Gastroesophageal sphincter (tissue), 4 donors: Measurements from ENCODE around the gene PRKAR2B. TPM values are rescaled to one million over a fixed set of nuclear protein-coding genes. Genes with fewer than 3 reads are reported as not detected.
A peak's percentile ranks its signal among the peaks of the same experiment; 100 is the strongest.

Experiments
- ATAC-seq: fragments of 150-250 bp; one replicate; pipeline ENCODE4 v1.9.1; 2016; ENCODE audit warnings: mild to moderate bottlenecking, moderate library complexity
- H3K27ac ChIP-seq, 4 donors: fragments of 200-600 bp; sonication (generic) in 3 of 4; 1 replicate in 3 of 4; 2 replicates in 1 of 4; pipeline ENCODE4 v1.5.1; 2016 to 2019
- H3K27me3 ChIP-seq: fragments of 200-600 bp; sonication (generic); one replicate; pipeline ENCODE4 v1.5.1; 2019
- H3K36me3 ChIP-seq, 2 donors: fragments of 200-600 bp; sonication (generic); one replicate each; pipeline ENCODE4 v1.5.1; 2019; ENCODE audit warnings: control low read depth in 1 of 2
- H3K4me1 ChIP-seq, 3 donors: fragments of 200-600 bp; sonication (generic); 1 replicate in 2 of 3; 2 replicates in 1 of 3; pipeline ENCODE4 v1.5.1; 2016 to 2019; ENCODE audit warnings: control low read depth in 2 of 3
- H3K4me3 ChIP-seq, 2 donors: fragments of 200-600 bp; sonication (generic); one replicate each; pipeline ENCODE4 v1.5.1; 2019; ENCODE audit warnings: mild to moderate bottlenecking in 1 of 2, moderate library complexity in 1 of 2
- H3K9me3 ChIP-seq, 3 donors: fragments of 200-600 bp; sonication (generic); one replicate each; pipeline ENCODE4 v1.5.1; 2017 to 2019; ENCODE audit warnings: control low read depth in 2 of 3
- EP300 ChIP-seq: sonication (generic); formaldehyde crosslinking; IDR thresholded peaks from one replicate; pipeline ENCODE4 v1.6.1; 2017; ENCODE audit warnings: antibody characterized with exemption, mild to moderate bottlenecking
- POLR2A ChIP-seq, 2 donors: fragments of 450-650 bp; IDR thresholded peaks; one replicate each; pipeline ENCODE4 v1.6.1; 2017; ENCODE audit warnings: antibody characterized with exemption in 2 of 2, mild to moderate bottlenecking in 2 of 2, moderate library complexity in 1 of 2
- POLR2AphosphoS5 ChIP-seq: sonication (generic); formaldehyde crosslinking; IDR thresholded peaks from one replicate; pipeline ENCODE4 v1.6.1; 2017; ENCODE audit warnings: antibody characterized with exemption
- WGBS, 2 donors: methylation state at CpG; one replicate each; pipeline ENCODE4 v1.1.5; 2018; ENCODE audit warnings: low coverage in 1 of 2; 5-methylcytosine and 5-hydroxymethylcytosine counted together
- total RNA-seq, 4 donors: library from RNA; depleted of rRNA; stranded (reverse); fragments of >200 nt; gene quantifications; one replicate each; pipeline ENCODE4 v1.1.0, GENCODE V29; 2016
- TF ChIP-seq, protein P1 (sequence below), 4 experiments: fragments of 200-600 bp in 2 of 4; fragments of 450-650 bp in 2 of 4; sonication (generic) in 1 of 4; IDR thresholded peaks; one replicate each; pipeline ENCODE4 v1.5.1; 2017 to 2019; ENCODE audit warnings: antibody characterized with exemption in 4 of 4, mild to moderate bottlenecking in 2 of 4, moderate library complexity in 2 of 4

Gene PRKAR2B
- total RNA-seq, 4 donors from 2014 or later: 83.5 to 160 (median 119) TPM

DNA sequence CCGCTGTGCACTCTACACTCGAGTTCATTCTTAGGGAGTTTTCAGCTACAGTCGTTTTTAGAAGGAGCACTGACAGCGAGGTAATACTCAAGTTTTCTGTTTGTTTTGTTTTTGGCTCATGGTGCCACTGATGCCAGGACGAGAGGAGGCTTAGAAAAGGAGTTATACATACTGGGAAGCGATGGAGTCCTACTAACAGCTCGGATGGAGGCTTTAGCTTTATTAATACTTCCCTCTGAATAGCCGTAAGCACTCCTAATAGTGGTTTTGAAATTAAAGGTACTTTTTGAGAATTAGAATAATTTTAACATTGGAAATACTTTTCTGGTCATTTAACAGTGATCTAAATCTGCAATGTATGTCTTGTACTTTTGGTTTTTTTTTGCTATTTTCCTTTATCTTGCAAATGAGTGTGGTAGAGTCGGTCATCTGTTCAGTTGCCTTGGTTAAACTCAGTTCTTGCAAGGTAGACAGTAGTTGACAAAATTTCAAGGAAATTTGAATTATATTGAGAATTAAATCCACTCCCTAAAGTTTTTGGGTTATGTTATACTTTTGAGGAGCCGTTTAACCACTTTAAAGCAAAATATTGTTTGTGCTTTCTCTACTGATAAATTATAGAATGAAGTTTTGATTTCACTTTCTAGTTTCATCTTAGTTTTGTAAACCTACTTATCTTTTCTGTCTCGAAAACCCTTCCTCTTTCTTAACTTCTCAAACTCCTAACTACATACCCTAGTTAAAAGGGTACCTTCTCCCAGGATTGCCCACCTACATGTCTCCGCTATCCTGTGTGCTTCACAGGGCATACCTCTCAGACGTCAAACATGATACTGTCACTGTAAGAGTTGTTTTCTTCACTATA lies 125.8 kb downstream of the PRKAR2B start:
- TF ChIP-seq, protein P1, sequence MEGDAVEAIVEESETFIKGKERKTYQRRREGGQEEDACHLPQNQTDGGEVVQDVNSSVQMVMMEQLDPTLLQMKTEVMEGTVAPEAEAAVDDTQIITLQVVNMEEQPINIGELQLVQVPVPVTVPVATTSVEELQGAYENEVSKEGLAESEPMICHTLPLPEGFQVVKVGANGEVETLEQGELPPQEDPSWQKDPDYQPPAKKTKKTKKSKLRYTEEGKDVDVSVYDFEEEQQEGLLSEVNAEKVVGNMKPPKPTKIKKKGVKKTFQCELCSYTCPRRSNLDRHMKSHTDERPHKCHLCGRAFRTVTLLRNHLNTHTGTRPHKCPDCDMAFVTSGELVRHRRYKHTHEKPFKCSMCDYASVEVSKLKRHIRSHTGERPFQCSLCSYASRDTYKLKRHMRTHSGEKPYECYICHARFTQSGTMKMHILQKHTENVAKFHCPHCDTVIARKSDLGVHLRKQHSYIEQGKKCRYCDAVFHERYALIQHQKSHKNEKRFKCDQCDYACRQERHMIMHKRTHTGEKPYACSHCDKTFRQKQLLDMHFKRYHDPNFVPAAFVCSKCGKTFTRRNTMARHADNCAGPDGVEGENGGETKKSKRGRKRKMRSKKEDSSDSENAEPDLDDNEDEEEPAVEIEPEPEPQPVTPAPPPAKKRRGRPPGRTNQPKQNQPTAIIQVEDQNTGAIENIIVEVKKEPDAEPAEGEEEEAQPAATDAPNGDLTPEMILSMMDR (IDR thresholded peaks at IDR 0.05): no peak
- TF ChIP-seq POLR2AphosphoS5: no peak
- no peak for TF ChIP-seq EP300
- no peak for TF ChIP-seq POLR2A (IDR thresholded peaks at IDR 0.05)

DNA sequence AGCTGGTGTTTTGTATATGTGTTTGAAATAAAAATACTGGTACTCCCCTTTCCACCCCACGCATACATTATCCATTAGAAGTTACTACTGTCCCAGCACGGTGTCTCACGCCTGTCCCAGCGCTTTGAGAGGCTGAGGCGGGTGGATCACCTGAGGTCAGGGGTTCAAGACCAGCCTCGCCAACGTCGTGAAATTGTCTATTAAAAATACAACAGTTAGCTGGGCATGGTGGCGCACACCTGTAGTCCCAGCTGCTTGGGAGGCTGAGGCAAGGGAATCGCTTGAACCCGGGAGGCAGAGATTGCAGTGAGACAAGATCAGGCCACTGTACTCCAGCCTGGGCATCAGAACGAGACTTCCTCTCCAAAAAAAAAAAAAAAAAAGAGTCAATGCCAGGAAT lies 127.0 kb downstream of the PRKAR2B start:
- no peak overlapping the region for H3K4me3 ChIP-seq
- ATAC-seq: no peak
- WGBS, 2 donors: 20 to 40% methylated on average over 1 to 2 of the region's 12 CpGs

More for the DNA sequence above, 125.8 kb downstream of the PRKAR2B start:
- Histone ChIP-seq H3K27me3 (no peaks in the 10 kb centered on the region), H3K27ac (peak overlapping the region; percentile 52 to 100 (median 99)), H3K36me3 (peaks cover 0 to 6% of the 10 kb centered on the region in 2 donors), H3K4me1 (peaks cover 6 to 61% (median 13%) of the 10 kb centered on the region in 3 donors), H3K4me3 (peak overlapping the region; percentile 83 to 84), H3K9me3 (no peaks in the 10 kb centered on the region)
- WGBS, 2 donors: 10 to 11% methylated on average over 13 of the region's 13 CpGs
- no peak for ATAC-seq

DNA sequence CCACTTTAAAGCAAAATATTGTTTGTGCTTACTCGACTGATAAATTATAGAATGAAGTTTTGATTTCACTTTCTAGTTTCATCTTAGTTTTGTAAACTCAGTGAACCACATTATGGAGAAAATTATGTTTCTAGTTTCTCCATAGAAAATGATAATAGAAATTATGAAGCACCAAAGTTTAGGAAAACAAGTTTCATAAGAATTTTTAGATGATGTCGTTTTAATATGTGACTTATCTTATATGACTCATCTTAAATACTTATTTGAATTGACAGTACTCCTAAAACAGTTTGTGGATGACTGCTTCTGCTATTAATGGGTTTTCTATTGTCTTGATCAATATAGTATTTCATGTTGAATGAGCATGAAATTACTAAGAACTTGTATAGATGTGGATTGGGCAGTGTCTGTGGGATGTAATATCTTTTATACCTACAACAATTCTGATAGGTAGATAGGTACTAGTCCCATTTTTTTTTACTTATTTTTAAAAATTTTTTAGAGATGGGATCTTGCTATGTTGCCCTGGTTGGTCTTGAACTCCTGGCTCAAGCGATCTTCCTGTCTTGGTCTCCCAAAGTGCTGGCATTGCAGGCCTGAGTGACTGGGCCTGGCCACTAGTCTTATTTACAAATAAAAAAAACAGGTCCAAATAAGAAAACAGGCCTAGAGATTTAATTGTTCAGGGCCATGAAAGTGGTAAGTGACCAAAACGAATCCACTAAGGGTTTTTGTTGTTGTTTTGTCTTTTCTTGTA lies 127.9 kb downstream of the PRKAR2B start:
- Histone ChIP-seq H3K27me3 (no peaks in the 10 kb centered on the region), H3K4me3 (no peak overlapping the region), H3K9me3 (no peaks in the 10 kb centered on the region), H3K36me3 (peaks cover 0 to 6% of the 10 kb centered on the region in 2 donors), H3K4me1 (peaks cover 10 to 77% (median 15%) of the 10 kb centered on the region in 3 donors), H3K27ac (peak overlapping the region in 1 of 4 donors; percentile 13)
- ATAC-seq: no peak
- WGBS, 2 donors: 60 to 84% methylated on average over 4 of the region's 4 CpGs
- TF ChIP-seq POLR2AphosphoS5 (no peak), POLR2A (IDR thresholded peaks at IDR 0.05) (no peak), EP300 (no peak)
- TF ChIP-seq, protein P1 (IDR thresholded peaks at IDR 0.05): no peak

More for the DNA sequence above, 127.0 kb downstream of the PRKAR2B start:
- H3K4me1 ChIP-seq: peaks cover 8 to 73% (median 13%) of the 10 kb centered on the region in 3 donors
- no peaks in the 10 kb centered on the region for H3K27me3 ChIP-seq
- H3K36me3 ChIP-seq: peaks cover 0 to 6% of the 10 kb centered on the region in 2 donors
- peak overlapping the region in 2 of 4 donors; percentile 13 to 27 for H3K27ac ChIP-seq
- no peaks in the 10 kb centered on the region for H3K9me3 ChIP-seq
- TF ChIP-seq POLR2A (IDR thresholded peaks at IDR 0.05): no peak
- TF ChIP-seq, protein P1 (IDR thresholded peaks at IDR 0.05): no peak
- TF ChIP-seq POLR2AphosphoS5: no peak
- no peak for TF ChIP-seq EP300

DNA sequence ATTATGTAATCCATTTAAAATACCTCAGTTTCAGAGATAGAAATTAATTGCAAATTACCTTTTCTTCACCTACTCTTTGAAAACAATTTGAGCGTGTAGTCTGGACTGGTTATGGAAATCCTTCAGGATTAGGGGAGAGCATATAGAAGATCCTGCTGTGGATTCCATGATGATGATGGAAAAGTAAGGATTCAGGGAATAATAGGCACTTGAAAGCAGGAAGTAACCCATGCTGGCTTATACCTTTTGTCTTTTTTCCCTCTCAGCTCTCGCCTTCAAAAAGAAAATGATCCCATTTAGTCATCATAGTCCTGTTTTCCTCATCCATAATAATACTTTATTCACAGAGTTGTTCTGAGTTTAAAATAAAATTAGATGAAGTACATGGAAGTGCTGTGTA lies 128.7 kb downstream of the PRKAR2B start:
- Histone ChIP-seq H3K27me3 (no peaks in the 10 kb centered on the region), H3K4me3 (no peak overlapping the region), H3K36me3 (peaks cover 0 to 6% of the 10 kb centered on the region in 2 donors), H3K9me3 (no peaks in the 10 kb centered on the region), H3K4me1 (peaks cover 10 to 82% (median 15%) of the 10 kb centered on the region in 3 donors), H3K27ac (no peak overlapping the region)
- TF ChIP-seq POLR2A (IDR thresholded peaks at IDR 0.05) (no peak), POLR2AphosphoS5 (no peak), EP300 (no peak)
- TF ChIP-seq, protein P1 (IDR thresholded peaks at IDR 0.05): no peak
- no peak for ATAC-seq
- 76 to 89% methylated on average over 2 of the region's 2 CpGs for WGBS, 2 donors
